Karpas-422 (cell line): Measurements from ENCODE around the gene MYO1E. TPM values are rescaled to one million over a fixed set of nuclear protein-coding genes. Genes with fewer than 3 reads are reported as not detected.

Source experiments
- DNase-seq: peaks from one replicate; pipeline ENCODE4 v3.0.0-alpha.2; 2015
- H2AFZ ChIP-seq: fragments of 200-600 bp; sonication (generic); 2 replicates; pipeline ENCODE4 v1.6.1; 2014; ENCODE audit warnings: antibody characterized with exemption, low read length, mixed read lengths
- H3K27ac ChIP-seq: fragments of 200-600 bp; sonication (generic); 2 replicates; pipeline ENCODE4 v1.5.1; 2014; ENCODE audit warnings: mild to moderate bottlenecking, low read length, moderate library complexity
- H3K27me3 ChIP-seq: fragments of 200-600 bp; sonication (generic); 2 replicates; pipeline ENCODE4 v1.6.1; 2014; ENCODE audit warnings: low read length, mixed read lengths
- H3K36me3 ChIP-seq: fragments of 200-600 bp; sonication (generic); 2 replicates; pipeline ENCODE4 v1.6.1; 2014; ENCODE audit warnings: low read length, mixed read lengths; ENCODE audit not compliant: insufficient read depth
- H3K4me1 ChIP-seq: fragments of 200-600 bp; sonication (generic); 2 replicates; pipeline ENCODE4 v1.6.1; 2014; ENCODE audit warnings: mild to moderate bottlenecking, low read length, mixed read lengths
- H3K4me2 ChIP-seq: fragments of 200-600 bp; sonication (generic); 2 replicates; pipeline ENCODE4 v1.6.1; 2014; ENCODE audit warnings: low read length, low read depth, mild to moderate bottlenecking; ENCODE audit not compliant: poor library complexity, severe bottlenecking
- H3K4me3 ChIP-seq: fragments of 200-600 bp; sonication (generic); 2 replicates; pipeline ENCODE4 v1.5.1; 2014; ENCODE audit warnings: mild to moderate bottlenecking, antibody characterized with exemption, low read length, mixed read lengths
- H3K79me2 ChIP-seq: fragments of 200-600 bp; sonication (generic); 2 replicates; pipeline ENCODE4 v1.6.1; 2014; ENCODE audit warnings: mild to moderate bottlenecking, low read length, mixed read lengths
- H3K9ac ChIP-seq: fragments of 200-600 bp; sonication (generic); 2 replicates; pipeline ENCODE4 v1.6.0; 2014; ENCODE audit warnings: low read length
- H3K9me2 ChIP-seq: fragments of 200-600 bp; sonication (generic), shearing (Covaris generic); replicated peaks from 2 replicates; pipeline ENCODE4 v1.6.0; 2014; ENCODE audit warnings: mild to moderate bottlenecking, low read length, moderate library complexity; ENCODE audit not compliant: insufficient read depth
- H3K9me3 ChIP-seq: fragments of 300-700, 200-600 bp; sonication (generic); 2 replicates; pipeline ENCODE4 v1.6.1; 2014; ENCODE audit warnings: low read length, mixed read lengths
- H4K20me1 ChIP-seq: fragments of 200-600 bp; sonication (generic); 2 replicates; pipeline ENCODE4 v1.6.1; 2014; ENCODE audit warnings: mild to moderate bottlenecking, antibody characterized with exemption, low read length, low read depth; ENCODE audit not compliant: insufficient read depth
- total RNA-seq: library from RNA; depleted of rRNA; stranded (reverse); fragments of >200 nt; shearing (Covaris generic); gene quantifications from 2 replicates; pipeline ENCODE4 v1.2.3, GENCODE V29; 2014; ENCODE audit warnings: low replicate concordance

Gene MYO1E
- total RNA-seq, 1 experiment from 2014 or later = 1.5 TPM

DNA sequence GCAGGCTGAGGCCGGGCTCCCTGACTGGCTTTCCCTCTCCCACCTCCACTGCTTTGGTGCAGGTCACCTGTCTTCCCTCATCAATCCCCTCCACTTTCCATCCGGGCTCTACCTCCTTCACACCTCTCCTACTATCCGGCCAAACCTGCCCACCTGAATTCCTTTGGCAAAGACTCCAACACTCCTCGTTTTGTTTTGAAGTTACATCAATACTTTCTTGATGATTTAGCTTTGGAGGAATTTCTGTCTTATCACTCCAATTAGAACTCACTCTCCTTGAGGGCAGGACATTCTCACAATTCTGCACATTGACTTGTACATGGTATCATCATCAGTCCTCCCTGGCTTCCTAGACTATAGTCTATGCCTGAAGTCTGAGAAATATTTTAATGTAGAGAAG lies 145.7 kb downstream of the MYO1E start:
- H3K79me2 ChIP-seq = no peaks in the 10 kb centered on the region
- H3K27me3 ChIP-seq = no peaks in the 10 kb centered on the region
- H3K9me2 ChIP-seq = no peaks in the 10 kb centered on the region
- no peak for DNase-seq
- H3K9ac ChIP-seq = no peak overlapping the region
- no peak overlapping the region for H3K4me2 ChIP-seq
- no peak overlapping the region for H3K27ac ChIP-seq
- H3K4me1 ChIP-seq = no peaks in the 10 kb centered on the region
- H3K4me3 ChIP-seq = no peak overlapping the region
- no peaks in the 10 kb centered on the region for H3K36me3 ChIP-seq
- no peaks in the 10 kb centered on the region for H4K20me1 ChIP-seq
- H3K9me3 ChIP-seq = no peaks in the 10 kb centered on the region
- H2AFZ ChIP-seq = no peak overlapping the region

DNA sequence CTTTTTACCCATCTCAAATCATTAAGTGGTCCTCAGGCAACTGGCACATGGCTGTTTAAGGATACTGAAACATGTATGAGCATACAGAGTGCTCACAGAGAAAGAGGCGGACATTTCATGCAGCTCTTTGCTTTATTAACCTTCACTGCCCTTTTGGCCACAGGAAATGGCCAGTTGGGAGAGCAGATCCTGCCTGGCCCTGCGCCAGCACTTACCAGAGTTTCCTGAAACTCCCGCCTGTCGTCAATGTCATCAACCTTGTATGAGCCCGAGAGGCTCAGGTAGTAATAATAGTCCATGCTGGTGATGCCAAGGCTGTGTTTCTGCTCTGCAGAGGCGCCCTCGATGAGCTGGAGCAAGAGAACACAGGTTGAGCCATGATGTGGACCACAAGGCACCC lies 148.2 kb downstream of the MYO1E start:
- Histone ChIP-seq H3K9me2 (no peaks in the 10 kb centered on the region), H3K9ac (no peak overlapping the region), H3K4me2 (no peak overlapping the region), H3K27ac (no peak overlapping the region), H3K9me3 (no peaks in the 10 kb centered on the region), H4K20me1 (no peaks in the 10 kb centered on the region), H3K79me2 (no peaks in the 10 kb centered on the region), H3K4me1 (no peaks in the 10 kb centered on the region), H3K4me3 (no peak overlapping the region), H3K36me3 (no peaks in the 10 kb centered on the region), H2AFZ (no peak overlapping the region), H3K27me3 (no peaks in the 10 kb centered on the region)
- DNase-seq = no peak

DNA sequence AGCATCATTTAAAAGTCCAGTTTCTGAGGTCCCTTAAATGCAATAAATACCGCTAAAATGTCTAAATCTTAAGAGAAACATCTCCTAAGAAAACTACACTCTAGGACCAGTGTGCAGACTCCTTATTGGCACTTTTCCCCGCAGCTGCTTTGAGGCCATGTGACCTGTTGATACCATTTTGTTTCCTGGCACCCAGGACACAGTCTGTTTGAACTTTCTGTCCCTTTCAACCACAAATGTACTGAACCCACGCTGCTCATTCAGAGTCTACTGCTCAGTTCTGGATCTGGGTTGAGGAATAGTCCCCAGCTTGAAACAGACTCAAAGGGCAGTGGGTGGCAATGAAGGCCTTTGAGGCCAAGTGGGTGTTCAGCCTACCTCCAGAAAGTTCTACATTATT lies 148.9 kb downstream of the MYO1E start:
- Histone ChIP-seq H2AFZ (no peak overlapping the region), H3K27me3 (no peaks in the 10 kb centered on the region), H3K9me3 (no peaks in the 10 kb centered on the region), H3K4me3 (no peak overlapping the region), H3K36me3 (no peaks in the 10 kb centered on the region), H3K79me2 (no peaks in the 10 kb centered on the region), H3K27ac (no peak overlapping the region), H3K4me2 (no peak overlapping the region), H4K20me1 (no peaks in the 10 kb centered on the region), H3K4me1 (no peaks in the 10 kb centered on the region), H3K9me2 (no peaks in the 10 kb centered on the region), H3K9ac (no peak overlapping the region)
- no peak for DNase-seq

DNA sequence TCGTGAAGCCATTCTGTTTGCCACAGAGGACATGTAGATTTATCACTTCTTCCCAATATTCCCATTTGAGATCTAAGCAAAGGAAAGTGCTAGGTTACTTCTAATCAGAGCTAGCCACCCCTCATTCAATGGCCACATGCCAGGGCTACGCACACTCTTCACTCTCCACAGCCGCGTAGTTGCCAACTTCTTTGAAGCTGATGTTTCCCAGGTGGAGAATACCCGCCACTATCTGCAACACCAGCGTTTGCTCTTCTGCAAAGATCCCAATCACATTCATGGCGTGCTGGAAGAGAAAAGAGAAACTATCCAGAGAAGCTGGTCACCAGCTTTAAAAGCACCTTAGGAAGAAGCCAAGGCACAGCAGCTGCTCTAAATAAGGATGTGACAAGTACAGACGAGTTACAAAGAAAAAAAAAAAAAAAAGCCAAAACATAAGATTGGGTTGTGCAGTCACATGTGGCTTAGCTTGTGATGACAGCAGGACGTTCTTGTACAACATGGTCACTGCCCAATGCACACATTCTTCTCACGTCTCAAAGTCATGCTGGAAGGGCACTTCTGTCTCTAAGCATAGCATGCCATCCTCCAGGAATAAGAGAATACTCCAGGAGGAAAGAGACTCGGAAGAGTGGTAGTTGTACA lies 149.6 kb downstream of the MYO1E start:
- no peak for DNase-seq

DNA sequence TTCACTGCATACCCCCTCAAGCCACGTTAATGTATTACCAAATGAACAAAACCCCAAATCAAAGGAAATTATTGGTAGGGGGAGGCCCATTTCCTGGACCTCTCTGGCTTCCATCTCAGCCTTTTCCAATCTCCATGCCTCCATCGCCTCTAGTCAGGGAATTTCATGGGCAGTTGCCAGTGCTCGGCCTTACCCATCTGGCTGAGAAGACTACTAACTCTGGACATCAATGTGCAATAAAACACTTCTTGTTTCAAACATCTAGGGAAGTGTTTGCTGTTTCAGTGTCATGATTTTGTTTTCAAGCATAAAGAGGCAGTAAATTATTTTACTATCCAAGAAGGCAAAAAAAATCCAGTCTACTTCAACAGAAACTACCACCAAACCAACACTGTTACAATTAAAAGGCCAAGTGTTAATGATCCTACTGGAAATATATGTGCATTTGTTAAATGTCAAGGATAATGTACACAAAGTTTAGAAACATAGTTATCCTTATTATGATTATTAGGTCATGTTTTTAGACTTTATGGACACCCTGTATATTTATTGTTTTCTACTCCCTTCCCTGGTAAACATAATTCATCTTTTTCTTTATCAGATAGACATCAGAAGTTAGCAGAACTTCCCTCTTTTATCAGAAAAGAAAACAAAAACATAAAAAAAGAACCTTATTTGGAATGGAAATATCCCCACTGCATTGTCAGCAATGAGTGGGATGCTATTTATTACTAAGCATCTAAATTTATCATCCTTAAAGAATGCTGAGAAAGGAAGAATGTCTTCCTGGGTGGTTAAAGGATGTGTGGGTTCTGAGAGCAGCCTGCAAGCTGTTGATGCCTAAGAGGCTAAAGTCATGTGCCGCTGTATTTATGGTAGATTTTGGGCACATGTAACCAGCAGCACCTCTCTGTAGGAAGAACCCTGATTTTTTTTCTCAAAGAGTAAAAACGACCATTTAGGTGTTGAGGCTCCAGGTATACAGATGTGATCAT lies 150.9 kb downstream of the MYO1E start:
- Histone ChIP-seq H2AFZ (no peak overlapping the region), H3K4me2 (no peak overlapping the region), H3K9ac (no peak overlapping the region), H3K36me3 (no peaks in the 10 kb centered on the region), H3K27ac (no peak overlapping the region), H3K4me3 (no peak overlapping the region), H3K9me2 (no peaks in the 10 kb centered on the region), H3K27me3 (no peaks in the 10 kb centered on the region), H3K79me2 (no peaks in the 10 kb centered on the region), H3K9me3 (no peaks in the 10 kb centered on the region), H4K20me1 (no peaks in the 10 kb centered on the region), H3K4me1 (no peaks in the 10 kb centered on the region)
- DNase-seq = no peak

More for the DNA sequence above, 149.6 kb downstream of the MYO1E start:
- H2AFZ ChIP-seq = no peak overlapping the region
- no peaks in the 10 kb centered on the region for H3K4me1 ChIP-seq
- H3K4me2 ChIP-seq = no peak overlapping the region
- no peaks in the 10 kb centered on the region for H3K27me3 ChIP-seq
- H3K9ac ChIP-seq = no peak overlapping the region
- H3K9me3 ChIP-seq = no peaks in the 10 kb centered on the region
- no peaks in the 10 kb centered on the region for H3K36me3 ChIP-seq
- no peaks in the 10 kb centered on the region for H4K20me1 ChIP-seq
- no peaks in the 10 kb centered on the region for H3K9me2 ChIP-seq
- H3K4me3 ChIP-seq = no peak overlapping the region
- H3K27ac ChIP-seq = no peak overlapping the region
- no peaks in the 10 kb centered on the region for H3K79me2 ChIP-seq

DNA sequence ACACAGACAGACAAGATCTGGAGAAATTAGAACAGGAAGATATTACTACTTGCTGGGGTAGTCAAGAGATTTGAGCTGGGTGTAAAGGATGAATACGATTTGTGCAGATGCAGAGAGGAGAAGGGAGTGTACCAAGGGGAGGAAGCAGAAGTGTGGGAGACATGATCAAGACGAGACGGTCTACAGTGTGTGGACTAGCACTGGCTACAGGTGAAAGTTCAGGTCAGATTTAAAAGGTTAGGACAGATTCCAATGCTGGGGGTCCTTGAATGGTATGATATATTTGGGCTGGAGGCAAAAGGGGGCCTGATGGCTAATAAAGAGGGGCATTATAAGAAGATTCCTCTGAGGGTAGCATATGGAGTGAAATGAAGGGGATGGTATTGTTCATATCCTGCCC lies 154.0 kb downstream of the MYO1E start:
- Histone ChIP-seq H3K27ac (no peak overlapping the region), H4K20me1 (no peaks in the 10 kb centered on the region), H3K9ac (no peak overlapping the region), H3K79me2 (no peaks in the 10 kb centered on the region), H2AFZ (no peak overlapping the region), H3K9me3 (no peaks in the 10 kb centered on the region), H3K36me3 (no peaks in the 10 kb centered on the region), H3K4me3 (no peak overlapping the region), H3K4me1 (no peaks in the 10 kb centered on the region), H3K9me2 (no peaks in the 10 kb centered on the region), H3K27me3 (no peaks in the 10 kb centered on the region), H3K4me2 (no peak overlapping the region)
- DNase-seq = no peak

DNA sequence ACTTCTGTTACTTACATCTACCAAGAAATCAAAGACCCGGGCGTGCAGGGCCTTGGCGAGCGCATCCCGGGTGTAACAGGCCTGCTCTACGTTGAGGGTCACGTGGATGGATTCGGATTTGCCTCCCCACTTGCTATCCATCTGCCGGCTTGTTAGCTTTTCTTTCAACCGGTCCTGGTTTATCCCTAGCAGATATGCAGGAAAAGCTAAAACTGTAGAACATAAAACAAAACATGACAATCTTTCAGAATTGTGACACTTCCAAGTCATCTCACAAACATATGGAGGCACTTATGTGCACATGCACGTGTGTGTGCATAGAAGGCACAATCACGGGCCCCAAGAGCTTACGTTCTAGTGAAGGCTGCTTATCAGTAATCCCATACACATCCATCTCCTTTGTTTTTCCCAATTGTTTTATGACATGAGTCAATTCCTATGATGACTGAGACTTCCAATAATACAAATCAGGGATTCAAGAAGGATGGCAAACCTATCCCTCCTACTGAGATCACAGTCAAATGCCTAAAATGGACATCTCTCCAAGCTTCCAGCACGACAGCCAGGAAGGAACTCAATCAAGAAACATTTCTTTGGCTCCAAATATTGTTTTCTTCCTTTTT lies 154.7 kb downstream of the MYO1E start:
- H2AFZ ChIP-seq = no peak overlapping the region
- H3K4me1 ChIP-seq = no peaks in the 10 kb centered on the region
- H3K9me2 ChIP-seq = no peaks in the 10 kb centered on the region
- no peak overlapping the region for H3K27ac ChIP-seq
- no peak overlapping the region for H3K9ac ChIP-seq
- H3K4me2 ChIP-seq = no peak overlapping the region
- H3K79me2 ChIP-seq = no peaks in the 10 kb centered on the region
- H4K20me1 ChIP-seq = no peaks in the 10 kb centered on the region
- H3K27me3 ChIP-seq = no peaks in the 10 kb centered on the region
- no peak overlapping the region for H3K4me3 ChIP-seq
- no peaks in the 10 kb centered on the region for H3K36me3 ChIP-seq
- no peak for DNase-seq
- no peaks in the 10 kb centered on the region for H3K9me3 ChIP-seq

DNA sequence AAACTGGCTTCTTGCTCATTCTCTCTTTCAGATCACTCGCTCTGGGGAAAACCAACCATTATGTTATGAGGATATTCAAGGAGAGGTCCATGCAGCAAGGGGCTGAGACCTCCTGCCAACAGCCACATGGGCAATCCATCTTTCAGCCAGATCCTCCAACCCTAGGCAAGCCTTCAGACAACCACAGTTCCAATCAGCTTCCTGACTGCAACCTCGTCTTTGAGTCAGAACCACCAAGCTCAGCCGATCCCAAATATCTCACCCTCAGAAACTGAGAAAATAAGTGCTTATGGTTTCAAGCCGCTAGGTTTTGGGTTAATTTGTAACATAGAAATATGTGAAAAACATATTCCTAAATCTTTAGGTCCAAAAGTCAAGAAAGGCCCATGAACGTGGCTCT lies 155.8 kb downstream of the MYO1E start:
- H3K4me1 ChIP-seq = no peaks in the 10 kb centered on the region
- no peaks in the 10 kb centered on the region for H4K20me1 ChIP-seq
- no peak overlapping the region for H3K4me3 ChIP-seq
- no peak for DNase-seq
- no peaks in the 10 kb centered on the region for H3K79me2 ChIP-seq
- H3K27ac ChIP-seq = no peak overlapping the region
- H2AFZ ChIP-seq = no peak overlapping the region
- no peaks in the 10 kb centered on the region for H3K9me3 ChIP-seq
- no peak overlapping the region for H3K4me2 ChIP-seq
- H3K9me2 ChIP-seq = no peaks in the 10 kb centered on the region
- no peaks in the 10 kb centered on the region for H3K36me3 ChIP-seq
- H3K27me3 ChIP-seq = no peaks in the 10 kb centered on the region
- H3K9ac ChIP-seq = no peak overlapping the region
